NCI-H2227 (cell line): ENCODE data around the gene CFL1.
"Not testable (repeated sequence)": the region's sequence is repeated elsewhere in the genome, so short reads cannot be mapped to it uniquely, and the experiment has no call there.

ENCODE experiments used
- DNase-seq: peaks from one replicate; lab custom pipeline; 2025; ENCODE audit not compliant: unreplicated experiment; lab: John Stamatoyannopoulos, UW

CFL1 gene

GRCh38 chr11:65844231-65844872, 13.6 kb downstream of the CFL1 start:
- DNase-seq = no peak

GRCh38 chr11:65843811-65844210, 14.2 kb downstream of the CFL1 start:
- DNase-seq = no peak

GRCh38 chr11:65842144-65842543, 15.8 kb downstream of the CFL1 start:
- DNase-seq = no peak

GRCh38 chr11:65834202-65834601, 23.8 kb downstream of the CFL1 start:
- no peak for DNase-seq

- DNase-seq = peak; percentile 97
Measured at GRCh38 chr11:65833297-65834030, 24.5 kb downstream of the CFL1 start, which contains the start of gene SNX32. Gene SNX32, plus strand, starts transcription at chr11:65833963. Its CDS starts 103 bp downstream, at chr11:65834066.

- DNase-seq = not testable (repeated sequence)
Measured at GRCh38 chr11:65832231-65832630, 25.7 kb downstream of the CFL1 start.

GRCh38 chr11:65829459-65829858, 28.5 kb downstream of the CFL1 start:
- no peak for DNase-seq

- DNase-seq = peak; percentile 42
Measured at GRCh38 chr11:65826984-65827735, 30.8 kb downstream of the CFL1 start.

GRCh38 chr11:65822776-65823528, 35.0 kb downstream of the CFL1 start:
- no peak for DNase-seq

- DNase-seq = peak; percentile 48
Measured at GRCh38 chr11:65821107-65821506, 36.9 kb downstream of the CFL1 start.

GRCh38 chr11:65817835-65818680, 39.9 kb downstream of the CFL1 start:
- DNase-seq = peak; percentile 95

- peak; percentile 45 for DNase-seq
Measured at GRCh38 chr11:65817312-65817834, 40.6 kb downstream of the CFL1 start.

- DNase-seq = no peak
Measured at GRCh38 chr11:65816696-65817095, 41.3 kb downstream of the CFL1 start.

GRCh38 chr11:65814986-65815565, 42.9 kb downstream of the CFL1 start:
- DNase-seq = no peak

GRCh38 chr11:65814131-65814985, 43.6 kb downstream of the CFL1 start:
- DNase-seq = no peak

GRCh38 chr11:65811764-65812475, 46.1 kb downstream of the CFL1 start:
- DNase-seq = no peak

GRCh38 chr11:65810046-65810868, 47.7 kb downstream of the CFL1 start:
- no peak for DNase-seq
